Measurements from ENCODE around the gene ZMIZ1.
A peak's percentile ranks its signal among the peaks of the same experiment; 100 is the strongest.

The ZMIZ1 gene

DNA sequence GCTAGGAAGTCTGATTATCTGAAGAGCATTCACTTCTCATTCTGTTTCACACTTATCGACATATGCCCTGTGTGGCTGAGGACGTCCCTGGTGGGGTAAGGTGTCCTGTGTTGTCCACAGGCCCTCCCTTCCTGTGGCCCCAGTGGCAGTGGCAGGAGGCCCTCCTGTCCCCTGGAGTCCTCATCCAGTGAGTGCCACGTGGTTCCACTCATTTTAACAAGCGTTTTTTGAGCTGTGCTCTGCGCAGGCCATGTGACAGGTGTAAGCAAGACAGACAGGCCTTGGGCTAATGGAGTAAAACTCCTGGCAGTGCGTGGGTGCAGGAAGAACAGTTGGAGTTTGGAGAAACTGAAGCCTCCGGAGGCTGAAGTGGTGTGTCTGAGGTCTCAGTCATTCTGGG lies 239.2 kb downstream of the ZMIZ1 start:
- no peak for DNase-seq (ENCODE audit: low read depth in 2 of 2)

DNA sequence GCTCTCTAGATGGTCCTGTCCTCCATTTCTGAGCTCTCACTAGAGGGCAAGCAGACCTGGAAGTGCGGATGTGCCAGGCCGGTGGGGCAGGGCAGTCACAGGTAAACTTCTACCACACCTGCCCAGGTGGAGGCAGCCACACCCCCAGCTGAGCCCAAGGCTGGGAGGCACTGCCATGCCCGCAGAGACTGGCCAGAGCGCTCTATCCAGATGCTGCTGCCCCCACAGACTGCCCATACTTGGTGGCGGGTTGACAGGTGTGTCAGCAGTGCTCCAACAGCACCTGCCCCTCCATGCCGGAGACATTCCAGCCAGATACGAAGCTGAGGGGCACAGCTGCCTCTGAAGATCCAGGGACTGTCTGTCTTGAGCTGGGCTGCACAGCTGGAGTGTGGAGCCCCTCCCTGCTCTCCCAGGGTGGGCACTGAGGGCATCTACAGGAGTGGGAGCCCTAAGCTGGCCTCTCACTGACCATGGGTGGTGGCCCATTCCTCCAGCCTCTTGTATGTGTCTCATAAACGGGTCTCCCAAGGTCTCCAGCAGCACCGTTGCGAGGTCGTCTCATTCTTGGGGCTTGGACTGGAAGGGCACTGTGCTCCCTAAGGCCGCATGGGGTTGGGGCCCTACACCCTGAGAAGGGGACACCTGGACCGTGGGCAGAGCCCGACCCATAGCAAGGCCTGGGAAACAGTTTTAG lies 240.4 kb downstream of the ZMIZ1 start:
- DNase-seq (ENCODE audit: low read depth in 2 of 2) = no peak

DNA sequence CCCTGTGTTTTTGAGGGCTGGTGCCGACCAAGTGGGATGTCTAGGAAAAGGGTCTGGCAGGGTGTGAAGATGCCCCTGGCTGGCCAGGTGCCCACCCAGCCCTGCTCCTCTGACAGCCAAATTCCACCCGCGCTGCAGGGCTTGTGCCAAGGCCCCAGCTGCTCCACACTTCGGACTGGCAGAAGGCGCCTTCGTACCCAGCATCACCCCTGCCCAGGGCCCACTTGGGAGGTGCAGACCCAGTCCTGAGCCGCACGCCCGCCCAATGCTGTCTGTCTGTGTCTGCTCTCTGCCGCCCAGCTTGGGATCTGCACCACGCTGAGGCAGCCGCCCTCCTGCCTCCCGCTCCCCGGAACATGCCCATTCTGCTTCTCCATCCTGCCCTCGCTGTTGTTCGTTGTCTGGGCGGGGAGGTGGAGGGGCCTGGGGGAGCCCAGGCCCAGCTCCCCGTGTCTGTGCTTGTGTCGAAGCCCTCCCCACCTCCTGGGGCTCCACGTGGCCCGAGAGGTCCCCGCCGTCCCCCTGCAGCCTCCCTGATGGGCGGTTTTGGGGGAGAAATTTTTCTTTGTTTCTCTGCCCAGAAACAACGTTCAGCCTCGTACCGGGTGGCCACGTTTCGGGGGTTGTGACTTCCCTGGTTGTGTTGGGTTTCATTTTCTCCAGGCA lies 241.6 kb downstream of the ZMIZ1 start:
- DNase-seq (ENCODE audit: low read depth in 2 of 2) = no peak

DNA sequence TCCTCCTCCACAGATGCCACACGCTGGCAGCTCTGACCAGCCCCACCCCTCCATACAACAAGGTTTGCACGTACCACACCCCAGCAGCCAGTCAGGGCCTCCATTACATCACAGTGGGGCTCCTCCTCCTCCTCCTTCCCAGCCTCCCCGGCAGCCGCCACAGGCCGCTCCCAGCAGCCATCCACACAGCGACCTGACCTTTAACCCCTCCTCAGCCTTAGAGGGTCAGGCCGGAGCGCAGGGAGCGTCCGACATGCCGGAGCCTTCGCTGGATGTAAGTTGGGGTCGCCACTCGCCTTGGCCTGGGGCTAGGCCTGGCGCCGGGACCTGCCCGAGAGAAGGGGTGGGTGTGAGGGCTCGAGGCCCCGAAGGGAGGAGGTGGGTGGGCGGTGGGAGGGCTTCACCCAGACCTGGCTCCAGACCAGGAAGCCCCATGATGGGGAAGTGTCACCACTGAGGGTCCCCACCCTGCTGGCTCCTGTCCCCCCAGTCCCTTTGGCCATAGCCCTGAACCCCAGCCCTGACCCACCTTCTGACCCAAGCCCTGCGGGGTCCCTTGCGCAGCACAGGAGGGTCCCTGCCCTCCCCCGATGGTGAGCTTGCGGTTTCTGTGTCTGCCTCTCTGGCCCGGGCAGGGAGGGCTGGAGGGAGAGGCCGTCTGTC lies 242.3 kb downstream of the ZMIZ1 start:
- DNase-seq (ENCODE audit: low read depth in 2 of 2) = no peak

DNA sequence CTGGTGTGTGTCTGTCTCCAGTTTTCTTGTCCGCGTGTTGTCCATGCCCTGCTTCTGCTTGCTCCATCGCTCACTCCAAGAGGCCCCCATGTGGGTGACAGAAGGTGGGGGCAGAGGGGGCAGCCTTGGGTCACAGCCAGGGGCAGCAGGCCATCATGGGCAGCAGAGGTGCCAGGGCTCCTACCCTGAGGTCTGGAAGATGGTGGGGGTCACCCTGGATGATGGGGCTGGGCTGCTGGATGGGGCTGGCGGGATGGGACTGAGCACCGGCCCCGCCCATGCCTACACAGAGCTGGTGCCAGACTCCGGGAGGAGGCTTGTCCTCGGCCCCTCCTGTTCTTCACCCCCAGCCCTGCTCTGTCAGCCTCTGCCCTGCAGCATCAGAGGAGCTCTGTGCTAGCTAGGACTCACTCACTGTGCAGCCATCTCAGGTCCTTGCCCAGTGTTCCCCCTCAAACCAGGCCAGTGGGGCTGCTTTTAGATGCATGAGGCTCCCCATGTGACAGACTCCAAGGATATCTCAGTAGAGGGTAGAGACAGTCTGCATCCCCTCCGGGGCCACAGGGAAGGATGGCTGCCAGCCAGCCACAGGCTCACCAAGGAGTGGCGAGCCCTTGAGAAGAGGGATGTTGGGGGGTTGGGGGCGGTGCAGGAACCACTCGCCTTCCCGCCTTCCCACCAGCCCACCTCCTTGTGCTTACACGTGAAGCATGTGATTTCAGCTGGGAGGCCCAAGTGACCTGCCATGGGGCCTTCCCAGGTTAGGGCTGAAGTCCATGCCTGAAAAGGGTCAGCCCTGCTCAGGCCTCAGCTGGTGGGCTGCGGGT lies 243.0 kb downstream of the ZMIZ1 start:
- DNase-seq (ENCODE audit: low read depth in 2 of 2) = no peak

DNA sequence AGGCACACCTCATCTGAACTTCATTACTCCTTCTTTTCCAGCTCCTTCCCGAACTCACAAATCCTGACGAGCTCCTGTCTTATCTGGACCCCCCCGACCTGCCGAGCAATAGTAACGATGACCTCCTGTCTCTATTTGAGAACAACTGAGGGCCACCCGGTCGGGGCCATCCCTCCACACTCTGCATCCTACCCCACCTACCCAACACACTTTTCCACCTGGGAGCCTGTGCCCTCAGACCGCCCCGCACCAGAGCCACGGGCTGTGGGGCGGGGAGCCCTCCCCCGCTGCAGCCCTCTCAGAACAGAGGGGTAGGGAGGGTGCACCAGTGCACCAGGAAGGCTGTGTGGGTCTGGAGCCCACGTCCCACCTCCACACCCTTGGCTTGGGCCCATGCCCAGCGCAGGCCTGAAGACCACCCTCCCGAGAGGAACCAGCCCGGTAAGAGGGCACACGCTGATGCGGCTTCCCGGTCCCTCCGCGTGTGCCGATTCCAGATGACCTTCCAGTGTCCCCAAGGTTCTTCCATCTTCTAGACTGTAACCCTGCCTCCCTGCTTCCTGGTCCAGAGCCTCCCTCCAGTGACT lies 243.9 kb downstream of the ZMIZ1 start:
- DNase-seq (ENCODE audit: low read depth in 2 of 2) = no peak

DNA sequence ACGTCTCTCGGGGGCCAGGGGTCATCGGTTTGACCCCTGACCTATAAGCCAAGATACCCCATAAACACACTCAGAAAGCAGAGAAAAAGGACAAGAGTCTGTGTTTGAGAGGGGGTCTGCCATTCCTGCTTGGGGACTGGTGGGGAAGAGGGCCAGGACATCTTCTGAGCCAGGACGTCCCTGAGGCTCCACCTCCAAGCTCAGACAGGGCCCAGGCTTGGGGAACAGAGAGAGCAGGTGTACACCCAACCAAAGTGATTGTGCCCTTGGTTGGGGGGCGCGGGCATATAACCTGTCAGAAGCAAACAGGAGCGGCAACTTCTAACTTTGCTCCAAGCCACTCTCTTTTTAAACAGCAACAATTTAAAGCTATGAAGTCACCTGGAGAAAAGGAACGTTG lies 244.6 kb downstream of the ZMIZ1 start:
- no peak for DNase-seq (ENCODE audit: low read depth in 2 of 2)

DNA sequence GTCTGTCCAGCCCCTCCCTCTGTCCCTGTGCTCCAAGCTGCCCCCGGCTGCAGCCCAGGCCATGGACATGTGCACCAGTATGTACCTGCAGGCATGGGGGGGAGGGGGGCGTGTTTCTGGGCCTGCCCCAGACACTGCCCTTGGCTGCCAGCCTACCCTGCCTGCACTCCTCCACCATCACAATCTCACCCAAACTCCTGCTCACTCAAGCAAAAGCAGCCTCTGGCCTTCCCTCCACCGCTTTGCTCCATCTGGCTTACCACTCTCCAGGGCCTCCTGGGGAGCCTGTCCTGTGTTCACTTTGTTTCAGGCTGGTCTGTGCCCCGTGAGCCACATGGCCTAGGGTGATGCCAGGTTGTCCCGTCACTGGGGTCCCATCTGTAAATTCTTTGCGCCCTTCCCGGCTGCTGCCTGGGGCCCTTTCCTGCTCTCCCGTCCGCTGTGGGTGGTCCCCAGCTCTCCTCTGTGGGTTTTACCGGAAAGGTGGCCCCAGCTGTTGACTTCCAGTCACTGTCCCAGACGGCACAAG lies 245.2 kb downstream of the ZMIZ1 start:
- no peak for DNase-seq (ENCODE audit: low read depth in 2 of 2)

DNA sequence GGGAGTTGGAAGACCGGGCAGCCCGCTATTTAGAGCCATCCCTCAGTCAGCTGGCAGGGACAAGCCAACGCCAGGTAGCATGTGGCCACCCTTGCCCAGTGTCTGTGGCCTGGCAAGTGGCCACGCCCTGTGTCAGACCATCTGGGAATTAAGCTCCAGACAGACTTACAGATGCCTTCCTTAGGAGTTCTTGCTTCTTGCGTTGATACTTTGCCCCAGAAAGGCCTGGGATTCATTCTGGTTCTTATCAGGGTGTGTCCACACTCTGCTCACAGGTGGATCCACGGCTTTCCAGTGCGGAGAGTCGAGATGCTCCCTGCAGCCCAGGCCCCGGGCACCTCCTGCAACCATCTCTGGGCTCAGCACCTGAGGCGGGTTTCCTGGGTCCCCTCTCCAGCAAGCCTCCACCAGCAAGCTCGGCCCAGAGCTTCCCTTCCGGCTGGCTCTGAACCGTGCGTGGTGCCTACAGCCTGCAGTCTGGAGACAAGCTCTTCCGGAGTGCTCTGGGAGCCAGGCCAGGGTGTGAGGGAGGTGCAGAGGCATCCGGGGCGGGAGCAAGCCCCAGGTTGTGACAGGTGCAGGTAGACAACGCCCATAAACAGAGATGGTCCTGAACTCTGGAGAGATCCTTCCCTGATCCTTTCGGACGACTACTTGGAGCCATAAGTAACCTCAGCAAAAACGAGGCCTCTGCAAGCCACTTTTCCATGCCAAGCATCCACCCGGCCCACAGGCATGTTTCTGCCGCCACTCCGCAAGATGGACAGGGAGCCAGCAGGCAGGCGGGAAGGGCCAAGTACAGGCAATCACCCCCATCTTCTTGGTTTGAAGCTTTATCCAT lies 246.2 kb downstream of the ZMIZ1 start:
- DNase-seq (ENCODE audit: low read depth in 2 of 2) = no peak

DNA sequence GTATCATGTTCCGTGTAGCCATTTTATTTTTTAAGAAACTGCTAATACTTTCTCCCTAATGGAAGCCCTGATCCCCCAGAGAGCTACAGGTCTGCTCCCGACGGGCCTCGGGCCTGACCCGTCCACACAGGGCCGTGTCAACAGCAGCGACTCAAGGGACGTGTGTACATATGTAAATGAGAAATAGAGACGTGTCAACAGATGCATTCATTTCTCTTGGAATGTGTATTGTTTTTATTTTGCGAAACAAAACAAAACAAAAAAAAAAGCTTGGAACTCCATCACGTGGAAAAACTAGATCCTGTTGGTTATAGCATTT lies 246.8 kb downstream of the ZMIZ1 start:
- no peak for DNase-seq (ENCODE audit: low read depth in 2 of 2)

DNA sequence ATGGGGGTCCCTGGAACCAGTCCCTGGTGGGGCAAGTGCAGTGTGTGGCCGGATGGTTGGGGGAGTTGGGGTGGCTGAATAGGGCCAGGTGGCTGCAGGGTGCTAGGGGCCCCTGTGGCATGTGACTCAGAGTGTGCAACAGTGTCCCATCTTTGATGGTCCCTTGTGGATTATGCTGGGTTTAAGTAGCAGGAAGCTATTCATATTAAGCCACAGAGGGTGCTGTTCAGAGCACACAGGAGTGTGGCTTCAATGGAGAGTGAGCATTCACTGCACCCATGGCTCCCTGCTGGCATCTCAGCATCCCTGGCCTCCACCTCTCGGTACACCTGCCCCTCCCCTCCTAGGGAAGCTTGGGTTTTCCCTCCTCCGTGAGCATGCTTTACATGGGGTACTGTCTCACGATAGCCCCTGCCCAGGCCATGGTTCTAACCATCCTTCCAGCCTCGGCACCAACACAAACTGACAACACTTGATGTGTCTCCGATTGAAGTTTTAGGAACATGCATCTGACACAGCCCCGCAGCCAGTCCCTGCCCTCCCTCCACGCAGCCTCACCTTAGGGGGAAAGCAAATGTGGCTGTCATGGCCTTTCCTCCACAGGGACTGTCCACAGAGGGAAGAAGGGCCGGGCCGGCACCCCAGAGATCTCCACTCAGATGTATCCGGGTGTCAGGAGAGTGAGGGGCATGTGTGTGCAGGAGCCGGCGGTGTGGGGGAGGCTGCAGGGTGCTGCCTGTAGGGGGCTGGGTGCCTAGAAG lies 248.1 kb downstream of the ZMIZ1 start:
- DNase-seq (ENCODE audit: low read depth in 2 of 2) = no peak

DNA sequence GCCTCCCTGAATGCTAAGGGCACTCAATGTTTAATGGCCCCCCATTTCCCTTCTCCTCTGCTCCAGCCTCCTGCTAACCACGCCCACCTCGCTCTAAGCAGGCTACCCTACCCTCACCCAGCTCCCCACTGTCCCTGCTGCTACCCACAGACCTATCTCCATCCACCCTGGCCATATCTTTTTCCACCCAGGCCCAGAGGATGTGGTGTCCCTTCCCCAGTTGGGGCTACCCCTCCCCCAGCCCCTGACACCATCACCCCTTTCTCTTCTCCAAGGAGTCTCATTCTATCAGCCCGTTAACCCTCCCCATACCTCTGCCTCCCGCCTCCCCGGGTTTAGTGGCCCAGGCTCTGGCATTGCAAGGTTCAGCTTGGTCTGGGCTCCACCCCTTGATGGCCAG lies 249.6 kb downstream of the ZMIZ1 start:
- no peak for DNase-seq (ENCODE audit: low read depth in 2 of 2)

DNA sequence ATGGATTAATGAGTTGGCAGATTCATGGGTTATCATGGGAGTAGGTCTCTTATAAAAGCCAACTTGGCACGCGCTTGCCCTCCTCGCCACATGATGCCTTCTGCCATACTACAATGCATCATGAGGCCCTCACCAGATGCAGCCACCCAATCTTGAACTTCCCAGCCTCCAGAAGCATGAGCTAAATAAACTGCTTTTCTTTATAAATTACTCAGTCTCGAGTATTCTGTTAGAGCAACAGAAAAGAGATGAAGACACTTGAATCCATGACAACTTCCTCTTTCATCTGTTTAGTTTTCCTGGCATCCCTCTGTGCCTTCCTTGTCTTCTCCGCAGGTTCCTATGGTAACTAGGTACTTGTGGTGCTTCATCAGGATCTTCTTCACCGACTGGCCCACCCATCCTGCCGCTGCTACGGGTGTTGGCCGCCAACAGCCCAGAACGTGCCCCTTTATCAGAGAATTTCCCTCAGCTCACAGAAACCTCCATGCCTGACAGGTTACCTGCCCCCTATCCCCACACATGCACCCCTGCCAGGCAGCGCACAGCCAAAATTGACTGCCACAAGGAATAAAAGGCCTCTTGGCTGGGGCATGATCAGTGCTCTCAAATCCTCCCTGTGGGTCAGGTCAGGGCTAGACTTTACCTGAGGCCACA lies 250.5 kb downstream of the ZMIZ1 start:
- DNase-seq (ENCODE audit: low read depth in 2 of 2) = no peak

DNA sequence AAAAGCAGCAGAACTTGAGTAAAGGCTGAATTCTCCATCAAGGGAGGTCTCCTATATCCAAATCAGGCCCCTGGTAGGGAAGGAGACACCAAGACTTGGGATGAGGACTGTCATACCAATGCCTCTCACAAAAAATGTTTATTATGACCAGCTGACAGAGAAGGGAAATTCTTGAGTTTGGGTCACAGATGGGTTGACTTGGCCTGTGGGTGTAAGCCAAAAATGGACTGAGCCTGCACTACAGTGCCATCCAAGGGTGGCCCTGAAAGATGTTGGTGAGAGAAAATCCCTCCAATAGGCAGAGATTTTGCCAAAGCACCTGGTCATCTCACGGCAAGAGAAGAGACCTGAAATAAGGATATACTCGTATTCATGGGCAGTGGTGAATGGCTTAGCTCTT lies 251.6 kb downstream of the ZMIZ1 start:
- no peak for DNase-seq (ENCODE audit: low read depth in 2 of 2)

DNA sequence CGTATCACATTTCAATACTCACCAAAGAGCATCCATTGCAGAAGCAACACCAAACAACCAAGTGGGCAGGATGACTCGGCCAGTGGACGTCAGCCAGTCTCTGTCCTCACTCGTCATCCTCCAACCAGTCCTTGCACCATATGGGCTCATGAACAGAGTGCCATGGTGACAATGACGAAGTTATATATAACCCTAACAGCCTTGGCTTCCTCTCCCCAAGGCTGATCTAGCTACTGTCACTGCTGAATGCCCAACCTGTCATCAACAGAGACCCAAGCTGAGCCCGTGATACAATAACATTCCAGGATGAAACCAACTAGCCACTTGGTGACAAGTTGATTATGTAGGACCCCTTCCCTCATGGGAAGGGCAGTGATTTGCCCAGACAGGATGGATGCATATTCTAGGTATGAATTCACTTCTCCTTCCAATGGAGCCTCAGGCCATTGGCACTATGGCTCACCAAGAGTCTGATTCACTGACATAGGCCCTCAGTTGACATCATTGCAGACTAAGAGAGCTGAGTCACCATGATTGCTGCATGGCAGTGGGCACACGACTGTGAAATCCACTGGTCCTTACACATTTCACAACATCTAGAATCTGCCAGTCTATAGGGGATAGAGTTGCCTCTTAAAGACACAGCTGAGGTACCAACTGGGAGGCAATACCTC lies 252.2 kb downstream of the ZMIZ1 start:
- DNase-seq (ENCODE audit: low read depth in 2 of 2) = no peak

DNA sequence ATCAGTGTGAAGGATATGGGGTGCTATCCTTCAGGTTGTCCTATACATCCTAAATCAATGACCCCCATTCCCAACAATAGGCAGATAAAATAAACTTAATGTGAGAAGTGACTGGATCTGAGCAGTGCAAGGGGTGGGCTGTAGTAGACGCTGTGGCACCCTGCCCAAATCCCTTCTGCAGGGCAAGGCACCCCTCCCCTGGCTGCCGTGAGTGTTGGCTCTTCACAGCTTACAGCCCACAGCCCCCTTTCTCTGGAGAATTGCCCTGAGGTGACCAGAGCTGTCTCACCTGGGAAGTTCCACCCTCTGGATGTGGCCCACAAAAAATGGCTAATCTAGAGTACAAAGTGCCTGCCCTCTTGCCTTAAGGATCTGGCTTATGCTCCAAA lies 252.7 kb downstream of the ZMIZ1 start:
- DNase-seq (ENCODE audit: low read depth in 2 of 2) = no peak

DNA sequence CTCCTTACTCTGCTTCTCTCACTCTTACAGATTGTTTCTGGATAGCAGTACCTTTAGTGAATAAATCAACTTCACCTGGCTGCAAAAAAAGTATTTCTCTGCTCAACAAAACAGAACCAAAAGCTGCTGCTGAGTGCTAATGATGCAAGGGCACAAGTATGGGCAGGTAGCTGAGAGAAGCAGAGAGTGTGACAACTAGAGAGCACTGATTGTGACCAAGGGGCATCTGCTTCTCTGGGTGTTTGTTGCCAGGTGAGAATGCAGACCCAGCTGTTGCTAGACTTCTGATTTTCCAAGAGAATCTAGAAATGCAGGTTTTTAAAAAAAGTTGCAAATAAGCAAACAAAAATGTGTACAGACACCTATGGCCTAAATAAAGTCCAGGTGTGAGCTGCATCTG lies 253.2 kb downstream of the ZMIZ1 start:
- DNase-seq (ENCODE audit: low read depth in 2 of 2) = no peak

DNA sequence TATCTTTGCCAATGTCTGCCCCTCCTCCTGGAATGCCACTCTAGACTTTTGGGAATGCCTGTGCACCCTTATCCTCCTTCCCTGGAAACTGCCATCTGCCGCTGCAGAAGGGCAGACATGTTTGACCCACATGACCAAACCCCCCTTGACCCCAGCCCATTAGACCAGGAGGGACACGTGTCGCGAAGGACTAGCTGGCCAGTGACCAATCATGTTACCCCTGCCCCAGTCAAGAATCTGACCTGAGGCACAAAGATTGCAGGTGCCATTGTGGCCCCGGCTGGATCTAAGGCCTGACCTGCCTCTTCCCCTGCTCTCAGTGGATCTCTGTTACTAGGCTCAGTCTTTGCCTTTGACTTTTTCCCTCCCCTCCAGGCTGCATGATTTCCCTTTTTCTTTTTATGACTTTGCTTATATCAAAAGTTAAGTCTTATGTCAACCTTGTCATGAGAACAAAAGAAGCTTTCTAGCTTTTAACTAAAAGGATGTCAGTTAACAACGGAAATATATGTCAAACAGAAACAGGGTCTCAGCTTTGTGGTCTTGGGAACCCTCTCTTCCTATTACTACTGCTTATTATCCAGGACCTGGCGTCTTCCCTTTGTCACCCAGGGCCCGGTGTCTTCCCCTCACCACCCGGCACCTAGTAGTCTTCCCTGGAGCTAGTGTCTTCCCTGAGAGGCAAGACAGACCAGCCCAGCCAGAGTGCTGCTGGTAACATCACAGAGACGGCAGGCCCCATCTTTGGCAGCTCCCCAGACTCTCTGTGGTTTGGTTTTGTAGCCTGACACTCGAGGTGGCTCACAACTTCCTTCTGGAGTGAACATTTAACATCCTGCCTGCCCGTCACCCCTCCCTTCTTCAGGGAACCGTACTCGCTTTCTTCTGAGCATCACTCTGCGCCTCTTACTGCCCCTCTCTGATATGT lies 254.1 kb downstream of the ZMIZ1 start:
- DNase-seq (ENCODE audit: low read depth in 2 of 2) = peak; percentile 57 to 62
